Activated naive CD8-positive, alpha-beta T cell treated with anti-CD3 and anti-CD28 coated beads, Interleukin-2, amount 50 U/mL, for 24 hours (primary cell): ENCODE data around the gene SKAP2.
A peak's percentile ranks its signal among the peaks of the same experiment; 100 is the strongest.

Experiments used
- ATAC-seq: fragments of 150-1000 bp; cut with Tn5 transposase; one replicate; pipeline ENCODE4 v1.10.0; 2021
- DNase-seq: peaks from one replicate; pipeline ENCODE4 v3.0.0; 2021
- H3K27ac Mint-ChIP-seq: one replicate; pipeline ENCODE4 v1.8.0; 2021; ENCODE audit warnings: mild to moderate bottlenecking, mixed read lengths
- H3K27me3 Mint-ChIP-seq: one replicate; pipeline ENCODE4 v1.8.0; 2021; ENCODE audit warnings: mixed read lengths
- H3K36me3 Mint-ChIP-seq: one replicate; pipeline ENCODE4 v1.8.0; 2021; ENCODE audit warnings: low read depth, mixed read lengths
- H3K4me1 Mint-ChIP-seq: one replicate; pipeline ENCODE4 v1.8.0; 2021; ENCODE audit warnings: mixed read lengths
- H3K4me3 Mint-ChIP-seq: one replicate; pipeline ENCODE4 v1.8.0; 2021; ENCODE audit warnings: mild to moderate bottlenecking, moderate library complexity, mixed read lengths
- H3K9me3 Mint-ChIP-seq: one replicate; pipeline ENCODE4 v1.8.0; 2021; ENCODE audit warnings: mixed read lengths

Gene SKAP2

DNA sequence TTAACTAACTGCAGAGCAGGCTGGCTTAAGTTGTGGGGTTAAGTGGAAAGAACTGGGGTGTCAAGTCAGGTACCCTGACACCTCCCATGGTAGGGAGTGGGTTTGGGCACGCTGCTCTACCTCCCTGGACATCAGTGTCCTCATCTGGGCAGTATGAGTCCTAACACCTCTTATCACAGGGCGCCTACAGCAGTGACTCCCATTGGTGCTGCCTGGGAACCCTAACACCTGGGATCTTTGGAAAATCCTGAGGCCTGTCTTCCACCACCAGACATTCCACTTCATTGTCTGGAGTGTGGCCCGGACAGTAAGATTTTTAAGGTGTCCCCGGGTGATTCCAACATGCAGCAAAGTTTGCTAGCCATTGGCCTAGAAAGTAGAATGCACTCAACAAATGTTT, 239.1 kb downstream of the SKAP2 start:
- H3K4me3 Mint-ChIP-seq, result no peak overlapping the region
- no peaks in the 10 kb centered on the region for H3K4me1 Mint-ChIP-seq
- DNase-seq, result no peak
- H3K27me3 Mint-ChIP-seq, result no peaks in the 10 kb centered on the region
- no peaks in the 10 kb centered on the region for H3K36me3 Mint-ChIP-seq
- no peak for ATAC-seq
- no peaks in the 10 kb centered on the region for H3K9me3 Mint-ChIP-seq
- H3K27ac Mint-ChIP-seq, result no peak overlapping the region

DNA sequence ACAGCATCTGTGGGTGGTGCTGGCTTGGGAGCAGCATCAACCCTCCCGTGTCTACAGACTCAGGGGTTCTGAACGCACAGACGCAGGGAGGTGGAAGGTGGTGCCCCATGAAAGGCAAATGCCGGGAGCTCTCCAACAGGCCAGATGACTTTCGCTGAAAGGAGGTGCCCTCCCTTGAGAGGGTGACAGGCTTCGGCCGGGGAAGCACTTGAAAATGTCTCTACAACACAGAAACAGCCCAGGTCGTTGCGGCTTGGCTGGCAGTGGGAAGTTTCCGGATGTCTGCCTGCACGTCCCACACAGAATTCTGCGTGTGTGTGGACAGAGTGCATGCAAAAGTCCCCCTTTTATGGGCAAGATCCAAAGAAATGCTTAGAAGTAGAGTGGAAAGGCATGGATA, 239.6 kb downstream of the SKAP2 start:
- Mint-ChIP-seq H3K27ac (no peak overlapping the region), H3K27me3 (no peaks in the 10 kb centered on the region), H3K4me3 (no peak overlapping the region), H3K9me3 (no peaks in the 10 kb centered on the region), H3K36me3 (no peaks in the 10 kb centered on the region), H3K4me1 (no peaks in the 10 kb centered on the region)
- no peak for ATAC-seq
- no peak for DNase-seq

DNA sequence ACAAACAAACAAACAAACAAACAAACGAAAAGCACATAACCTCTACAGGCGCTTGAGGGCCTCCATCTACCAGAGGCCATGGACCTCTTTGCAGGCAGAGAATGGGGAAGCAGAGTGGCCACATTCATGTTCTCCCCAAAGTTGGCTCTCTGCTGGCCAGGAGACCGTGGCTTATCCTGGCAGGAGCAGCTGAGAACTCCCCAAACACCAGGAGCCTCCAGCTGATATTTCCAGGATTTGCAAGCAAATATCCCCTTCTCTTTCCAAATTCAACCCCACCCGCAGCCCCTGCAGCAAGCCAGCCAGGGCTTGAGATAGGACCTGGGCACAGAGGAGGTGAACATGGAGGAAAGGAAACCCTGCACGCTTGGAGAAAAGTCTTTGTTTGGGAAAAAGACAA, 240.0 kb downstream of the SKAP2 start:
- Mint-ChIP-seq H3K27me3 (no peaks in the 10 kb centered on the region), H3K4me1 (no peaks in the 10 kb centered on the region), H3K27ac (no peak overlapping the region), H3K4me3 (no peak overlapping the region), H3K36me3 (no peaks in the 10 kb centered on the region), H3K9me3 (no peaks in the 10 kb centered on the region)
- DNase-seq, result no peak
- no peak for ATAC-seq

DNA sequence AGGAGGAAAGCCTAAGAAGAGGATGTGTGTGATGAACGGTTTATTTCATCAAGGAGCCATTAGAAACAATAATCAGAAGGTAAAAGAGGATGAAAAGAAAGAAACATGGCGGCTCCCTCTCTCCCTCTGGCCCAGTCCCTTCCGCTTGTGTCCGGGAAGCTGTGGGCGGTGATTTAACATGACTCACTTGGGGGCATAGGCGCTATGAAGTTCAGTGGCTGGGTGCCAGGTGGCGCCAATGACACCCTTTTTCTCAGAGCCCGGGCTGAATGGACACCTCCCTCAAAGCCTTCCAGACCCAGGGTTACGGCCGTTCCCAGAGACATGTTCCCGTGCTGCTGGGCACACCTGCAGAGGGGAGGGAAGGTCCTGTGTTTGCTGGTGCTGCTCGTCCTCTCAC, 244.0 kb downstream of the SKAP2 start:
- no peaks in the 10 kb centered on the region for H3K9me3 Mint-ChIP-seq
- ATAC-seq, result no peak
- H3K36me3 Mint-ChIP-seq, result no peaks in the 10 kb centered on the region
- no peaks in the 10 kb centered on the region for H3K27me3 Mint-ChIP-seq
- H3K4me1 Mint-ChIP-seq, result no peaks in the 10 kb centered on the region
- DNase-seq, result peak; percentile 7
- H3K27ac Mint-ChIP-seq, result no peak overlapping the region
- no peak overlapping the region for H3K4me3 Mint-ChIP-seq

DNA sequence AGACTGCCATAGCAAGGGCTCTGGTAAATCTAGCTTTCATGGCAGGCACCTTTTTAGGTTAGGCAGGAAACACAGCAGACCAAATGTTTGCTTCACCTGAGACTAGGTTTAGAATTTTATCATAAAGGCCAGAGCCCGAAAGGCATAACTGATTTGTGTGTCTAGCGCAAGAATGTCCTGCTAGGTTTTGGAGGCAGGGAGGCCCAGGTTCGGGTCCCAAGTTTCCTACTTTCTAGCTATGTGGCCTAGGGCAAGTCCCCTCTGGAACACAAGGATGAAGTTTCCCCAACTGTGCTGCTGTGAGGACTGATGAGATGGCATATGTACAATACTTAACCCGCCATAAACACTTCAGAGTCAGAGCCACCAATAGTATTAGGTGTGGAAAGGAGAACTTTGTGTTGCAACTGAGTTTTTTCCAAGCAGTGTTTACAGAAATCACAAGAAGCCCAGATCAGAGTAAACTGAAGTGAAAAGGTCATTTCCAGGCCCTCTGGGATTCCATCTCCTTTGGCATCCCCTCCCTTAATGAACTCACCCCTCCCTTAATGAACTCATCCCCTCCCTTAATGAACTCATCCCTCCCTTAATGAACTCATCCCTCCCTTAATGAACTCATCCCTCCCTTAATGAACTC, 244.9 kb downstream of the SKAP2 start:
- DNase-seq, result no peak
- Mint-ChIP-seq H3K4me1 (no peaks in the 10 kb centered on the region), H3K27ac (no peak overlapping the region), H3K36me3 (no peaks in the 10 kb centered on the region), H3K4me3 (no peak overlapping the region), H3K27me3 (no peaks in the 10 kb centered on the region), H3K9me3 (no peaks in the 10 kb centered on the region)
- ATAC-seq, result no peak

DNA sequence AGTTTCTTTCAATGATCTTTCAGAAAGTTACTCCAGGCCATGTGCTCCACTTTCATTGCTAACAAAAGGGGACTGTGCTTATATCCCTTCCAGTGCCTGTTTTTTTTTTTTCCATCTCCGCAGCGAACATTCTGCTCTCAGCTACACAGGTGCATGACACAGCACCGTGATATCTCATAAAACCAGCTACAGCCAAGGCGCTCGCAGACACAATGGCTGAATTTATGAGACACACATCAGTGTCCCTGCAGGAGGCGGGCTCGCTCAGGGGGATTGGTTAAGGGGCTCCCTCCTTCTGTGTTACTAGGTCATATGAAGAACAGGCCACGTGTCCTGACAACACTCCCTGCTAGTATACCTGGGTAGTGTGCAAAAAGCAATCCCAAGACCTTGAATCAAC, 245.5 kb downstream of the SKAP2 start:
- Mint-ChIP-seq H3K4me1 (no peaks in the 10 kb centered on the region), H3K9me3 (no peaks in the 10 kb centered on the region), H3K36me3 (no peaks in the 10 kb centered on the region), H3K4me3 (no peak overlapping the region), H3K27ac (no peak overlapping the region), H3K27me3 (no peaks in the 10 kb centered on the region)
- no peak for ATAC-seq
- DNase-seq, result no peak

DNA sequence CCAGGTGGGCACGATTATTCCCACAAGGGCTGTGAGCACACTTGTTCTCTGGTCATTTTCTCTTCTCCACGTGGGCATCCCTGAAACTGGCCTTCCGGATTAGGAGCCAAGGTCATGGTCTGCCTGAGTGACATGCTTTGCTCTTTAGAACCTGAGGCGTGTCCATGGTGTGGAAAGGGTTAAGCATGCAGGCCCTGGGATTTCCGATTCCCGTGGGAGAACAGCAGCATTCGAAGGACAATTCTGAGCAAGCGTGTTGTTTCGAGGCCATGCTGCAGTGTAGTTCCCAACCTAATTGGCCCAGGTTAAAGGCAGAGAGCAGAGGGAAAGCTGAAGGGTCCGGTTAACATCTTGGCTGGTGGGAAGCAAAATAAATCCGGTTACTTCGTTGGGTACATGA, 245.9 kb downstream of the SKAP2 start:
- Mint-ChIP-seq H3K36me3 (no peaks in the 10 kb centered on the region), H3K27me3 (no peaks in the 10 kb centered on the region), H3K4me3 (no peak overlapping the region), H3K9me3 (no peaks in the 10 kb centered on the region), H3K27ac (no peak overlapping the region), H3K4me1 (no peaks in the 10 kb centered on the region)
- ATAC-seq (no peak), DNase-seq (no peak)
